ENCODE results near the gene C8A. TPM values are rescaled to one million over a fixed set of nuclear protein-coding genes. Genes with fewer than 3 reads are reported as not detected.

C8A gene
- total and polyA plus RNA-seq, 2 donors (not counting 1 experiment from before 2014, with no cell fraction given), result not detected

GRCh38 chr1:56811331-56811730, 43.3 kb upstream of the C8A start:
- Histone ChIP-seq H3K36me3 (ENCODE audit: control insufficient read depth, insufficient read depth, low read length) (no peaks in the 10 kb centered on the region), H3K4me3 (replicated peaks in 1 of 4; ENCODE audit: control extremely low read depth in 1 of 4, insufficient read depth in 1 of 4, low read depth in 3 of 4, low read length in 4 of 4) (no peak overlapping the region), H3K4me2 (ENCODE audit: extremely low read depth, insufficient read depth, low read length) (no peak overlapping the region), H2AFZ (ENCODE audit: low read length) (no peak overlapping the region), H3K4me1 (ENCODE audit: control insufficient read depth, extremely low read depth, insufficient read depth, low read length) (no peaks in the 10 kb centered on the region), H3K27me3 (ENCODE audit: control insufficient read depth, insufficient read depth, low read length) (peaks cover 4% of the 10 kb centered on the region), H3K79me2 (ENCODE audit: control insufficient read depth, insufficient read depth, low read length) (no peaks in the 10 kb centered on the region), H4K20me1 (ENCODE audit: control insufficient read depth, extremely low read depth, insufficient read depth, low read length) (no peaks in the 10 kb centered on the region), H3K27ac (ENCODE audit: insufficient read depth, low read length) (no peak overlapping the region), H3K9me3 (ENCODE audit: control insufficient read depth, insufficient read depth, low read depth, low read length) (no peaks in the 10 kb centered on the region), H3K9ac (ENCODE audit: insufficient read depth, low read length) (no peak overlapping the region)
- TF ChIP-seq CTCF (conservative IDR thresholded peaks at IDR 0.05 in 1 of 2, IDR thresholded peaks at IDR 0.05 in 1 of 2; ENCODE audit: low read depth in 1 of 2, low read length in 2 of 2) (no peak), EZH2 (IDR thresholded peaks at IDR 0.05; ENCODE audit: low read length, missing control alignments) (no peak)
- DNase-seq (ENCODE audit: low read depth in 2 of 2), result no peak

GRCh38 chr1:56814205-56814604, 40.4 kb upstream of the C8A start:
- H3K36me3 ChIP-seq (ENCODE audit: control insufficient read depth, insufficient read depth, low read length), result no peaks in the 10 kb centered on the region
- H3K9me3 ChIP-seq (ENCODE audit: control insufficient read depth, insufficient read depth, low read depth, low read length), result no peaks in the 10 kb centered on the region
- no peak overlapping the region for H3K4me2 ChIP-seq (ENCODE audit: extremely low read depth, insufficient read depth, low read length)
- H3K27me3 ChIP-seq (ENCODE audit: control insufficient read depth, insufficient read depth, low read length), result peaks cover 4% of the 10 kb centered on the region
- no peaks in the 10 kb centered on the region for H4K20me1 ChIP-seq (ENCODE audit: control insufficient read depth, extremely low read depth, insufficient read depth, low read length)
- DNase-seq (ENCODE audit: low read depth in 2 of 2), result no peak
- TF ChIP-seq EZH2 (IDR thresholded peaks at IDR 0.05; ENCODE audit: low read length, missing control alignments) (no peak), CTCF (conservative IDR thresholded peaks at IDR 0.05 in 1 of 2, IDR thresholded peaks at IDR 0.05 in 1 of 2; ENCODE audit: low read depth in 1 of 2, low read length in 2 of 2) (no peak)
- H3K4me1 ChIP-seq (ENCODE audit: control insufficient read depth, extremely low read depth, insufficient read depth, low read length), result no peaks in the 10 kb centered on the region
- H2AFZ ChIP-seq (ENCODE audit: low read length), result no peak overlapping the region
- H3K79me2 ChIP-seq (ENCODE audit: control insufficient read depth, insufficient read depth, low read length), result no peaks in the 10 kb centered on the region
- H3K27ac ChIP-seq (ENCODE audit: insufficient read depth, low read length), result no peak overlapping the region
- no peak overlapping the region for H3K4me3 ChIP-seq (replicated peaks in 1 of 4; ENCODE audit: control extremely low read depth in 1 of 4, insufficient read depth in 1 of 4, low read depth in 3 of 4, low read length in 4 of 4)
- no peak overlapping the region for H3K9ac ChIP-seq (ENCODE audit: insufficient read depth, low read length)

- no peak overlapping the region for H3K27ac ChIP-seq (ENCODE audit: insufficient read depth, low read length)
- no peak overlapping the region for H3K4me3 ChIP-seq (replicated peaks in 1 of 4; ENCODE audit: control extremely low read depth in 1 of 4, insufficient read depth in 1 of 4, low read depth in 3 of 4, low read length in 4 of 4)
- no peak overlapping the region for H3K9ac ChIP-seq (ENCODE audit: insufficient read depth, low read length)
- no peaks in the 10 kb centered on the region for H4K20me1 ChIP-seq (ENCODE audit: control insufficient read depth, extremely low read depth, insufficient read depth, low read length)
- no peak overlapping the region for H3K4me2 ChIP-seq (ENCODE audit: extremely low read depth, insufficient read depth, low read length)
- H3K4me1 ChIP-seq (ENCODE audit: control insufficient read depth, extremely low read depth, insufficient read depth, low read length), result peaks cover 2% of the 10 kb centered on the region
- no peak overlapping the region for H2AFZ ChIP-seq (ENCODE audit: low read length)
- no peak for DNase-seq (ENCODE audit: low read depth in 2 of 2)
- no peaks in the 10 kb centered on the region for H3K79me2 ChIP-seq (ENCODE audit: control insufficient read depth, insufficient read depth, low read length)
- H3K36me3 ChIP-seq (ENCODE audit: control insufficient read depth, insufficient read depth, low read length), result no peaks in the 10 kb centered on the region
- no peaks in the 10 kb centered on the region for H3K9me3 ChIP-seq (ENCODE audit: control insufficient read depth, insufficient read depth, low read depth, low read length)
- H3K27me3 ChIP-seq (ENCODE audit: control insufficient read depth, insufficient read depth, low read length), result peaks cover 4% of the 10 kb centered on the region
- TF ChIP-seq EZH2 (IDR thresholded peaks at IDR 0.05; ENCODE audit: low read length, missing control alignments) (no peak), CTCF (conservative IDR thresholded peaks at IDR 0.05 in 1 of 2, IDR thresholded peaks at IDR 0.05 in 1 of 2; ENCODE audit: low read depth in 1 of 2, low read length in 2 of 2) (no peak)
These were observed 38.3 kb upstream of the C8A start for GRCh38 chr1:56816264-56816663.

All from fibroblast of lung (primary cell).